Natural killer cell (primary cell): ENCODE measurements around the gene COL15A1. TPM values are rescaled to one million over a fixed set of nuclear protein-coding genes. Genes with fewer than 3 reads are reported as not detected.
A peak's percentile ranks its signal among the peaks of the same experiment; 100 is the strongest.

Experiments used
- ATAC-seq, 3 donors: fragments of 150-1000 bp in 2 of 3; fragments of 200-7000 bp in 1 of 3; cut with Tn5 transposase; 1 replicate in 1 of 3; 2 replicates in 2 of 3; pipeline ENCODE4 v1.10.0; 2021; ENCODE audit warnings: mild to moderate bottlenecking in 2 of 3, moderate library complexity in 2 of 3
- DNase-seq, 2 donors: peaks; one replicate each; pipeline versions ENCODE4 v3.0.0 to v3.0.0-alpha.2; 2013 to 2021; ENCODE audit warnings: mixed read lengths in 1 of 2
- H3K27ac ChIP-seq: one replicate; pipeline ENCODE4 v1.5.1; 2013; ENCODE audit warnings: mild to moderate bottlenecking, low read length
- H3K27me3 ChIP-seq: one replicate; pipeline ENCODE4 v1.6.1; 2013; ENCODE audit warnings: low read length; ENCODE audit not compliant: control insufficient read depth, insufficient read depth
- H3K36me3 ChIP-seq: one replicate; pipeline ENCODE4 v1.6.1; 2013; ENCODE audit warnings: low read length; ENCODE audit not compliant: control insufficient read depth, insufficient read depth
- H3K4me1 ChIP-seq: one replicate; pipeline ENCODE4 v1.6.1; 2013; ENCODE audit warnings: low read length; ENCODE audit not compliant: control insufficient read depth, insufficient read depth
- H3K4me3 ChIP-seq: one replicate; pipeline ENCODE4 v1.5.1; 2013; ENCODE audit warnings: low read length
- H3K9me3 ChIP-seq: one replicate; pipeline ENCODE4 v1.6.1; 2013; ENCODE audit warnings: low read length; ENCODE audit not compliant: control insufficient read depth, insufficient read depth
- H3K27ac Mint-ChIP-seq, 2 donors: one replicate each; pipeline ENCODE4 v1.8.0; 2022; ENCODE audit warnings: mild to moderate bottlenecking in 2 of 2, mixed read lengths in 2 of 2, moderate library complexity in 1 of 2
- H3K27me3 Mint-ChIP-seq, 2 donors: one replicate each; pipeline ENCODE4 v1.8.0; 2022; ENCODE audit warnings: low read depth in 2 of 2, mixed read lengths in 2 of 2
- H3K36me3 Mint-ChIP-seq: one replicate; pipeline ENCODE4 v1.8.0; 2022; ENCODE audit warnings: mixed read lengths
- H3K4me1 Mint-ChIP-seq, 2 donors: one replicate each; pipeline ENCODE4 v1.8.0; 2022; ENCODE audit warnings: mixed read lengths in 2 of 2
- H3K4me3 Mint-ChIP-seq: one replicate; pipeline ENCODE4 v1.8.0; 2022; ENCODE audit warnings: mild to moderate bottlenecking, moderate library complexity, mixed read lengths
- H3K9me3 Mint-ChIP-seq, 2 donors: one replicate each; pipeline ENCODE4 v1.8.0; 2022; ENCODE audit warnings: mixed read lengths in 2 of 2
- CTCF ChIP-seq: fragments of 200-600 bp; IDR thresholded peaks from one replicate; pipeline ENCODE4 v1.8.0; 2022; ENCODE audit warnings: antibody characterized with exemption
- WGBS: methylation state at CpG from one replicate; pipeline ENCODE4 v1.1.7; 2013; ENCODE audit warnings: missing lambda C conversion rate; ENCODE audit not compliant: insufficient coverage; 5-methylcytosine and 5-hydroxymethylcytosine counted together
- intact Hi-C: fragments of 100-400 bp; cut with micrococcal nuclease; formaldehyde crosslinking; loops from one replicate; pipeline ENCODE4 v1.14.2; 2022
- total RNA-seq, 4 donors: library from RNA; stranded (reverse); fragments of 120-200 nt in 1 of 4; gene quantifications; one replicate each; pipeline versions ENCODE4 v1.2.3 to v1.2.4, GENCODE V29; 2013 to 2022

COL15A1 gene
- total RNA-seq, 3 donors from 2014 or later (not counting 1 experiment from before 2014, with no cell fraction given), result 0.18 to 0.82 (median 0.19) TPM

GRCh38 chr9:98998441-98999151, 54.9 kb downstream of the COL15A1 start:
- H3K4me1 Mint-ChIP-seq, result peaks cover 30 to 33% of the 10 kb centered on the region in 2 donors

GRCh38 chr9:98999152-98999525, 55.4 kb downstream of the COL15A1 start:
- no peak overlapping the region for H3K27ac ChIP-seq
- peak; percentile 50 for TF ChIP-seq CTCF
- H3K9me3 ChIP-seq, result no peaks in the 10 kb centered on the region
- H3K9me3 Mint-ChIP-seq, result no peaks in the 10 kb centered on the region
- H3K4me3 ChIP-seq, result no peak overlapping the region
- intact Hi-C loops, result no loop called here
- no peaks in the 10 kb centered on the region for H3K27me3 ChIP-seq
- no peak overlapping the region for H3K27ac Mint-ChIP-seq
- no peak for ATAC-seq
- no peak overlapping the region for H3K4me3 Mint-ChIP-seq
- H3K27me3 Mint-ChIP-seq, result peaks cover 4 to 6% of the 10 kb centered on the region in 2 donors
- no peaks in the 10 kb centered on the region for H3K36me3 ChIP-seq
- no peaks in the 10 kb centered on the region for H3K36me3 Mint-ChIP-seq
- peaks cover 34 to 38% of the 10 kb centered on the region in 2 donors for H3K4me1 Mint-ChIP-seq
- DNase-seq, result no peak
- peaks cover 19% of the 10 kb centered on the region for H3K4me1 ChIP-seq
- WGBS, result 63% methylated on average over 6 of the region's 6 CpGs

More at GRCh38 chr9:98998441-98999151, 54.9 kb downstream of the COL15A1 start:
- no peak overlapping the region for H3K4me3 Mint-ChIP-seq
- H3K27ac Mint-ChIP-seq, result no peak overlapping the region
- peaks cover 4 to 6% of the 10 kb centered on the region in 2 donors for H3K27me3 Mint-ChIP-seq
- Histone ChIP-seq H3K9me3 (no peaks in the 10 kb centered on the region), H3K36me3 (no peaks in the 10 kb centered on the region), H3K4me1 (peaks cover 21% of the 10 kb centered on the region), H3K4me3 (no peak overlapping the region), H3K27ac (no peak overlapping the region), H3K27me3 (no peaks in the 10 kb centered on the region)
- DNase-seq (peak; percentile 60 to 69), ATAC-seq (peak; percentile 69 to 80 (median 71))
- WGBS, result 49% methylated on average over 19 of the region's 19 CpGs
- H3K36me3 Mint-ChIP-seq, result no peaks in the 10 kb centered on the region
- peak; percentile 84 for TF ChIP-seq CTCF
- intact Hi-C loops, result no loop called here
- H3K9me3 Mint-ChIP-seq, result no peaks in the 10 kb centered on the region

GRCh38 chr9:99000476-99001395, 57.0 kb downstream of the COL15A1 start:
- H3K36me3 Mint-ChIP-seq, result no peaks in the 10 kb centered on the region
- H3K27ac Mint-ChIP-seq, result peak overlapping the region in 1 of 2 donors; percentile 54
- ATAC-seq, result peak; percentile 59 to 90 (median 80)
- H3K27ac ChIP-seq, result no peak overlapping the region
- WGBS, result 79% methylated on average over 5 of the region's 5 CpGs
- H3K4me1 Mint-ChIP-seq, result peaks cover 46 to 47% of the 10 kb centered on the region in 2 donors
- peaks cover 6 to 7% of the 10 kb centered on the region in 2 donors for H3K27me3 Mint-ChIP-seq
- no peaks in the 10 kb centered on the region for H3K27me3 ChIP-seq
- no peak overlapping the region for H3K4me3 Mint-ChIP-seq
- H3K9me3 Mint-ChIP-seq, result no peaks in the 10 kb centered on the region
- H3K36me3 ChIP-seq, result no peaks in the 10 kb centered on the region
- TF ChIP-seq CTCF, result peak; percentile 76
- intact Hi-C loops, result loop anchor here (1.0 kb wide), 1 partner anchor 140 kb away; no protein-coding TSS in a partner anchor
- no peak overlapping the region for H3K4me3 ChIP-seq
- H3K4me1 ChIP-seq, result peaks cover 19% of the 10 kb centered on the region
- H3K9me3 ChIP-seq, result no peaks in the 10 kb centered on the region
- DNase-seq, result peak; percentile 47 to 83
